Cardiac septum (tissue), 1 donor: ENCODE data around the gene ANXA2. TPM values are rescaled to one million over a fixed set of nuclear protein-coding genes. Genes with fewer than 3 reads are reported as not detected.

Source experiments
- DNase-seq: peaks from one replicate; pipeline ENCODE4 v3.0.0-alpha.2; 2020; ENCODE audit warnings: low spot score
- intact Hi-C: fragments of 100-400 bp; cut with DNase I; formaldehyde crosslinking; loops from one replicate; pipeline ENCODE4 v1.14.0; 2022
- total RNA-seq: library from RNA; stranded (reverse); fragmentation: NEBNext Ultra II Directional; extraction: Animal tissue kit (Norgen Biotek cat#: 25700); gene quantifications from one replicate; pipeline ENCODE4 v1.2.1, GENCODE V29; 2021
- donor health status: DM: no; HTN: no; CAD: no.

The ANXA2 gene
- total RNA-seq, 1 donor from 2014 or later = 177 TPM

GRCh38 chr15:60326824-60327654 is 70.7 kb downstream of the ANXA2 start:
- no peak for DNase-seq
- intact Hi-C loops = loop anchor here (5.0 to 10.0 kb wide), 3 partner anchors 118 to 635 kb away; no protein-coding TSS in a partner anchor

DNA sequence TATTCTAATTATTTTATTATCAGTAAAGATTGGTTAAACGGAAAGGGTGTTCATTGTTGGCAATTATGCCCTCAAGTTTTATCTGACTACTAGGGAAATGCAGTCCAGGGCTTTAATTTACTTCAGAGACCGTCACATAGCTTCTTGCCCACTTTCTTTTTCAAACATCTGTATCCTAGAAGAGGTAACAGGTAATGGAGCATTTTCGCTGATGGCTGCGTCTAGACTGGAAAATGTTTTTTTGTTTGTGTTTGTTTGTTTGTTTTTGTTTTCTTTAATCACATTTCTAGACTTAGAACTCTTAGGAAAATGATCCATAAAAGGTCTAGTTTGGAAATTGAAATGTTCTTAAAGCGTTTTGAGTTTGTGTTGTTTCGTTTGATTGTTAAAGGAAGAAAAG is 71.4 kb downstream of the ANXA2 start:
- DNase-seq = no peak
- intact Hi-C loops = loop anchor here (5.0 to 10.0 kb wide), 3 partner anchors 118 to 634 kb away; no protein-coding TSS in a partner anchor

DNA sequence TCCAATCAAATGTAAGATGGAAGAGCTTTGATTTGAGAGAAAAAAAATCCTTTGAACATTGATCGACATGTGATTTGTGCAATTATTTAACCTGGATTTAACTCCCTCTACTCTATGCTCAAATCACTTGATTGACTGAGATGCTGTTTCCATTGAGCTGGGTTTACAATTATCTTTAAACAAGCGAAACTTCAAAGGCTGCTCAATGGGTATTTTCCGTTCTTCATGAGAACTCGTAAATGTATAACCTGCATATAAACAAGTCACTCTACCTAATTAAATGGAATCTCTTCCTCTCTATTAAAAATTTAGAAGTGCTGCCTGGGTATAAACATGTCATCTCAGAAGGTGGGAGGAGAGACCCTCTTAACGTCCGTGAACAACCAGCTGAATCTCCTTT is 71.9 kb downstream of the ANXA2 start:
- no peak for DNase-seq
- intact Hi-C loops = loop anchor here (5.0 to 10.0 kb wide), 3 partner anchors 119 to 634 kb away; no protein-coding TSS in a partner anchor

DNA sequence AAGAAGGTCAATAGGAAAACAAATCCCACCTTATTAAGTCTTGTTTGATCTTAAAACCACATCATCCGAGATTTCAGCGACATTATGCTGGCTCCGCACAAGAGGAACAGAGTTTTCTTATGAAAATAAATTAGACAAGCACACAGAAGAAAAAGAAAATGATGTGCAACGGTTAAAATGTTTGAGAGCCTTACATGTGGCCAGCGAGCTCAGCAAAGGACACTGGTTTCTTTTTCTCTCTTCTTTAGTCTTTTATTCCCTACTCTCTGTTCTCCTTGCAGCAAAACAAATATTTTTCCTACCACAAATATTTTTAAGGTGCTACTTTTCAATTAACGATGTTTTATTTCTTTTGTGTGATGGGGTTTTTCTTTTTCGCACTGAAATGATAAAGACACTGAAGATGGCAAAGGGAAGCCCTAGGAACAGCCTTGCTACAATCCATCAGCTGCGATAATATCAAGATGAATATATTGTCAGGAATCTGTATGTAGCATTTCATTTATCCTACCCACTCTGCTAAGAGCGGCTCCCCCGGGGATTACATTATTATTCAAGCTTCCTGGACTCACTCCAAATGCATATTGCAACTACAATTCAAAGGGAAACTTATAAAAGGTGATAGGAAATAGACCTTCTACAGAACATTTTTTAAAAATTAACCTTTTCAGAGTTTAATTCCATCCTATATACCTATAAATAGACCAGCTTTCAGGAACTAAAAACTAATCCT is 72.9 kb downstream of the ANXA2 start:
- intact Hi-C loops = loop anchor here (5.0 to 10.0 kb wide), 3 partner anchors 120 to 633 kb away; no protein-coding TSS in a partner anchor
- no peak for DNase-seq

DNA sequence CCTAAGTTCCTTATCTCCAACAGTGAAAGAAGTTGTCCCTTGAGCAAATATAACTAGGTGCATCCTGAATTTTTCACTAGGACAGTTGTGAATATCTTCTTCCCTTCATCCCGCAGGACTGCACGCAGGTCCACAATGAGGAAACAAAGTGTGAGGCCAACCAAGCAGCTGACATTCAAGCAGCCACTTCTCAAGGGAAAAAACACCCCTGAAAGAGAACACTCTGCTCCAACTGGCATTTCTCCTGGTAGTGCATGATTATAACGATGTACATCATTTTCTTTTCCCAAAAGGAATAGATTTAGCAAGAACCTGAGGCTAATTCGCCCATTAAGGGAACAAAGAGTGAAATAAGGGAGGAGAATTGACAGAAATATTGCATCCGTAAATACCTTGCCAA is 74.5 kb downstream of the ANXA2 start:
- intact Hi-C loops = loop anchor here (10.0 kb wide), 2 partner anchors 121 to 599 kb away; no protein-coding TSS in a partner anchor
- DNase-seq = no peak

DNA sequence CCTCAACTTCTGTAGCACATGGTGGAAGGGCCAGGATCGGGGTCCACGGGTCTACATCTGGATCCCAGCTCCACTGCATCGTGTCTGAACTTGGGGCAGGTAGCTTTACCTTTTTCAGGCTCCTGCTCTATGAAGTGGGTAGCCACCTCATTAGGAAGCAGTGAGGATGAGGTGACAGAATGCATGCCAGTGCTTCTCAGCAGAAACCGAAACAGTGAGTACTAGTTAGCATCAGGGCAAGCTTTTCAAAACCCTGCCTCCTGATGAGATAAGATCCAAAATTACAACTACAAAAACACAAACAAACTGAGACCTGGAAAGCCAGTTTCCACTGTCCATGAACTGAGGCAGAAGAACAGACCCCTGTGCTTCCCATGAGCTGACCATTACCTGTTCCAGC is 77.4 kb downstream of the ANXA2 start:
- intact Hi-C loops = loop anchor here (10.0 kb wide), 2 partner anchors 124 to 596 kb away; no protein-coding TSS in a partner anchor
- DNase-seq = no peak

GRCh38 chr15:60318216-60318867 is 79.4 kb downstream of the ANXA2 start:
- intact Hi-C loops = no loop called here
- no peak for DNase-seq

DNA sequence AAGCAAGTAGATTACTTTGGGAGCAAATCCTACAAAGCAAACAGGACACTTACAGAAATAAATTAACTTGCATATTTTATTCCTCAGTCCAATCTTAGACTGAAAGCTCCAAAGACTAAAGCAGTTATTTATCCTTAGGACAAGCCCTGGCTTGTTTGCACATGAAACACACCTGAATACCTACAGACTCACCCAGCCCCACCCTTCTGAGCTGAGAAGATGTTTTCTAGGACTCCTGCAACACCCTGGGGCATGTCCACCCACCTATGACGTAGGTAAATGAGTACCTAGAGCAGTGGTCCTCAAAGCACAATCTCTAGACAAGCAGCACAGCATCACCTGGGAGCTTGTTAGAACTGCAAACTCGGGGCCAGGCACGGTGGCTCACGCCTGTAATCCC is 80.8 kb downstream of the ANXA2 start:
- intact Hi-C loops = no loop called here
- DNase-seq = no peak

DNA sequence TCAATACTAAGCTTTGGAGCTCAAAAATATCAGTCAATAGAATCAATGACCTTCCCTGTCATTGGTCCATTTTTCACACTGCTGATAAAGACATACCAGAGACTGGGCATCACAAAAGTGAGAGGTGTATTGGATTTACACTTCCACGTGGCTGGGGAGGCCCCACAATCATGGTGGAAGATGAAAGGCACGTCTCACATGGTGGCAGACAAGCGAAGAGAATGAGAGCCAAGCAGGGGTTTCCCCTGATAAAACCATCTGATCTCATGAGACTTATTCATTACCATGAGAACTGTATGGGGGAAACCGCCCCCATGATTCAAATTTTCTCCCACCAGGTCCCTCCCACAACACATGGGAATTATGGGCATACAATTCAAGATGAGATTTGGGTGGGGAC is 81.9 kb downstream of the ANXA2 start:
- intact Hi-C loops = no loop called here
- DNase-seq = no peak

- intact Hi-C loops = no loop called here
- DNase-seq = no peak
Measured at GRCh38 chr15:60313906-60314305, 83.9 kb downstream of the ANXA2 start.

DNA sequence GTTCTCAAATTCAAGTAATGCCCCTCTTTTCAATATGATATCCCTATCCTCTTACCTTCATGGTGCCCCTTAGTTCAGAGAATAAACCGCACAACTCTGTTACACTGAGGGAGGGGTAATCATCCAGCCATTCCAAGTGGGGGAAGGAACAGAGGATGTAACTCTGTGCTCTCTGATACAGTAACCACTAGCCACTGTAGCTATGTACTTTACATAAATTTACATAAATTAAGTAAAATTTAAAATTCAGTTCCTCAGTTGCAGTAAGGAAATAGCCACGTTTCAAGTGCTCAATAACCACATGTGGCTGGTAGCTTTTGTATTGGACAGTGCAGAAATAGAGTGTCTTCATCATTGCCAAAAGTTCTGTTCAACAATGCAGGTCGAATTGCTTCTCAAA is 90.8 kb downstream of the ANXA2 start:
- no peak for DNase-seq
- intact Hi-C loops = no loop called here

DNA sequence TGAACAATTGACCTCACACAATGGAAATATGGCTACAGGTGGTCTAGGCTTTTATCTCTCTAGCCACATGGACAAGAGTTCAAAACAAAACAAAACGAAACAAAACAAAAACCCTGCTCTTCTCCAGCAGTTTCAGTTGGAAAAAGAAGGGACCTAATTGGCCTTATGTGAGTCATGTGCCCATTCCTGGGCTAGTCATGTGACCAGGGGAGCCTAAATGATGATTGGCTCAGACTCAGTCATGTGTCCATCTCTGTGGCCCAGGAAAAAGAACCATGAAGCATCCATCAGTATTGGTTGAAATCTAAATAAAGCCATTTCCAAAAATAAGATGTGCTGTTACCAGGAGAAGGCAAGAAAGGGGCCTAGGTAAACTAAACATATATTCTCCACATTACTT is 96.8 kb downstream of the ANXA2 start:
- intact Hi-C loops = no loop called here
- DNase-seq = no peak

DNA sequence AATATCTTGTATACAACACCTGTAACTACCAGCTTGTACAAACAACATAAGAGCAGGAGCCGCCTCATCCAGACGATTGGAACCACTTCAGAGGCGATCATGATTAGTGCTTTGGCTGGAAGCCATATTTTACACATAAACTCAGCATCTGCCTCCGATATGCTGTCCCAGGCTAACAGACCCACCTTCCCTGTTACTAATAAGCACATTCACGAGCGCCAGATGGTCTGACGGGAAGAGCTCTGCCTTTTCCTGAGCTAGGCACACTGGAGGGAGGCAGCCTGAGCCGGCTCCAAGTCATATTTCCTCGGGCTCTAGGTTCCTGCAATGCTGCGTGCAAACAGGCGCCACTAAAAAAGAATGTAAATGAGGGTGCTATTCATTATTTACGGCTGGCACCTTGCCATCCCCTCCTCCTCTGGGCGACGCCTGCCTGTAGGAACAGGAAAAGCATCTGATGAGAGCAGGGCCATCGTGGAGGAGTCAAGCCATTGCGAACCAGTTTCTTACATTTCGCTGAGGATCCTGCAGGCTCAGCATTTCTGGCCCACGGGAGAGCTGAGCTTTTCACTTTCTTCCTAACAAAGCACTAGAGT is 98.2 kb downstream of the ANXA2 start:
- no peak for DNase-seq
- intact Hi-C loops = no loop called here

Other genes starting within 250 kb of the ANXA2 start
- 29.7 TPM for gene ICE2, start 81.2 kb upstream of the ANXA2 start, total RNA-seq